ENCODE measurements around the gene AUP1. TPM values are rescaled to one million over a fixed set of nuclear protein-coding genes. Genes with fewer than 3 reads are reported as not detected.

The AUP1 gene, protein sequence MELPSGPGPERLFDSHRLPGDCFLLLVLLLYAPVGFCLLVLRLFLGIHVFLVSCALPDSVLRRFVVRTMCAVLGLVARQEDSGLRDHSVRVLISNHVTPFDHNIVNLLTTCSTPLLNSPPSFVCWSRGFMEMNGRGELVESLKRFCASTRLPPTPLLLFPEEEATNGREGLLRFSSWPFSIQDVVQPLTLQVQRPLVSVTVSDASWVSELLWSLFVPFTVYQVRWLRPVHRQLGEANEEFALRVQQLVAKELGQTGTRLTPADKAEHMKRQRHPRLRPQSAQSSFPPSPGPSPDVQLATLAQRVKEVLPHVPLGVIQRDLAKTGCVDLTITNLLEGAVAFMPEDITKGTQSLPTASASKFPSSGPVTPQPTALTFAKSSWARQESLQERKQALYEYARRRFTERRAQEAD
- total RNA-seq: 58.5 and 79.5 TPM in 2 replicates

DNA sequence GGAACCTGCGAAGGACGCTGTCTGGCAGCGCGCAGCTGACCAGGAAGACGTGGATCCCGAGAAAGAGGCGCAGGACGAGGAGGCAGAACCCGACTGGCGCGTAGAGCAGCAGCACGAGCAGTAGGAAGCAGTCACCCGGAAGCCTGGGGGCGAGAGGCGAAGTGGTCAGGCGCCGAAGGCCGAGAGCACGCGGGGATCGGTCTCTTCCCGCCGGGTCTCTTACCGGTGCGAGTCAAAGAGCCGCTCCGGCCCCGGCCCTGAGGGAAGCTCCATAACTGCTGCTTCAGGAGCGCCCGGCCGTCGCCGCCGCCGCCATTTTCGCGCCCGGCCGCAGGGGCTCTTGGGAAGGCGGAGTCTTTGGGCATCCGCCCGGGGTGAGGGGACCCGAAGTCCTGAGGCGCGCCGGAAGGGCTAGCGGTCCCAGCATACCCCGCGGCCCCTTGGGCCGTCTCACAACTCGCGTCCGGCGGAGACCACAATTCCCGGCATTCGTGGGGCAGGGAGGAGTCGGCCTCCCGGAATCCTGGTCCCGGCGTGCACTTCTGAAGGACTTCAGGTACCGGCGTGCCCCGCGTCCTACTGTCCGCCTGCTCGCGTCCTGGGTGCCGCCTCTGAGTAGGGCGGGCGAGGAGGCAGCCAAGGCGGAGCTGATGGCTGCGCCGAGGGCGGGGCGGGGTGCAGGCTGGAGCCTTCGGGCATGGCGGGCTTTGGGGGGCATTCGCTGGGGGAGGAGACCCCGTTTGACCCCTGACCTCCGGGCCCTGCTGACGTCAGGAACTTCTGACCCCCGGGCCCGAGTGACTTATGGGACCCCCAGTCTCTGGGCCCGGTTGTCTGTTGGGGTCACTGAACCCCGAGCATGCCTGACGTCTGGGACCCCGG, at the start of gene AUP1, which contains the start of gene HTRA2:
AUP1 (minus strand) TSS at position 350 of the 882 bp plus-strand sequence; CDS start at position 273, 77 bp downstream.
HTRA2 (plus strand) TSS at position 577 of the 882 bp plus-strand sequence; CDS start at position 651, 74 bp downstream.

DNA sequence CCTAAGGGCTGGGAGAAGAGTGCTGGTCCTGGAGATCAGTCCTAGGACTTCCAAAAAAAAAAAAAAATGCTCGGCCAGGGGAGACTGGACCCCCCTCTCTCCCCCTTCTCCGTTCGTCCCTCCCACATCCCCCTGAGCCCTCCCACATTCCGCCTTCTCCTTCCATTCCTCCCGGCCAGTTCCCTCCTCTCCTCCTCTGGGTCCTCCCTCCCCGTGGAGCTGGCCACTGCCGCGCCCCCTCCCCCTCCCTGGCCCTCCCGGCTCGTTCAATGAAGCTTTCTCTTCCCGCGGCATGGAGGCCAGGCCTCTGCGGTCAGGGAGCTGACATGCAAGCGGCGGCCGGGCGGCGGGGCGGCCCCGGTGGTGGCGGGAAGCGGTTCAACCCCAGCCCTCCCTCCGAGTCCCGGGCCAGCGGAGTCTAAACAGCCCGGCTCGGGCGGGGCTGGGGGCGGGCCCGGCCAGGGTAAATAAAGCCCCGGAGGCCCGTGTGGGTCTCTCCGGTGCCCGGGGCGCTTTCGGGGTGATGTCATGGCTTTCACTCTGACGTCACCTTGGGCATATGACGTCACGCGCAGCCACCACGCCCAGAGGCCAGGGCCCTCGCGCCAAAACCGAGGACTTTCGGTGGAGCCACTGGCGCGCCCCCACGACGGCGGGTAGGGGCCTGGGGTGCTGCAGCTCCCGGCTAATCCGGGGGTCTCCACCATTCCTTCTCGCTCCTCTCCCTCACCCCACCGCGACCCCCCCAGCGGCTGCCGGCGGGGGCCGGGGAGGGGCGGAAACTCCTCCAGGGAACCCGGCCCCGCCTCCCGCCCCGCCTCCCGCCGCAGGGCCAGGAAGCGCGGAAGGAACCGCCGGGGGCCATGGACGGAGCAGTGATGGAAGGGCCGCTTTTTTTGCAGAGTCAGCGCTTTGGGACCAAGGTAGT, 24.6 kb upstream of the AUP1 start, which contains the start of the genes DOK1 and LOXL3:
DOK1 (plus strand) TSS at position 829 of the 928 bp plus-strand sequence; CDS start at position 864, 35 bp downstream.
LOXL3 (minus strand) TSS at position 51 of the 928 bp plus-strand sequence. CDS start 1,308 bp downstream, outside the sequence.

DNA sequence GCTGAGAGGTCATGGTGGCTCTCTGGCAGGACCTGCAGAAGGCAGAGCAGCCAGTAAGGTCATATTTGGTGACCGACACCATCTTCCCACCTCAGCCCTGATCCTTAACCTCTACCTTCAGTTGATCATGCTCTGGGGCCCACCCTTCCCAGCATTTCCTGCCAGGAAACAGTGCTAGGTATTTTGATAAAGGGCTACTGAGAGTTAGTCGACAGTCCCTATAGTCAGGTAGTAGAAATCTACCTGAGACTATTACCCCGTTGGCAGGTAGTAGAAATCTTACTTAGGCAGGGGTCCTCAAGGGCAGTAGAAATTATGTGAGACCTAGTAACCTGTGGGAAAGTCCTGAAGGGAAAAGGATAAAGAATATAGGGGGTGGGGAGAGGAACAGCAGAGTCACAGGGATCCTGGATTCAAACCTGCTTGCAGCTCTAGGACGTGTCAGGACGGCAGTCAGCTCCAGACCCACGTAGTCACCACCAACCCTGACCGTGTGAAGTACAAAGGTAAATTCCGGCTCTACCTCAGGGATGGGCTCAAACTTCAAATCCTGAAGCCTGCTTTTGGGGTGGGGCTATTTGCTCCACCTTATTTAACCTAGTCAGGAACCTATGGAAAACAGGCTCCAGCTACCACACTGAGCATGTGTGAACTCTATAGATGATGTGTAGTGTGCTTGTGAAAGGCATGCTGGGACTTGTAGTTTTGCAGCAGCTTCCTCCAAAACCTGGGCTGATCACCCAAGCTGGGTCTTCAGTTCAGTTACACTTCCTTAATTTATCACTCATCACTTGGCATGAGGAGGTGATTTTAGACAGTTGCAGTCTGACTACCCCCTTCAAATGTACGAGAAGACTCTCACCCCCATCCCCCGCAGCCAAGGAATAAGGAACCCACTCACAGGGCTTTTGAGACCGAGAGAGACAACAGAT, 3.5 kb downstream of the AUP1 start, which contains the start of gene DQX1:
DQX1 (minus strand) TSS at position 515 of the 932 bp plus-strand sequence; CDS start at position 13, 502 bp downstream.

DNA sequence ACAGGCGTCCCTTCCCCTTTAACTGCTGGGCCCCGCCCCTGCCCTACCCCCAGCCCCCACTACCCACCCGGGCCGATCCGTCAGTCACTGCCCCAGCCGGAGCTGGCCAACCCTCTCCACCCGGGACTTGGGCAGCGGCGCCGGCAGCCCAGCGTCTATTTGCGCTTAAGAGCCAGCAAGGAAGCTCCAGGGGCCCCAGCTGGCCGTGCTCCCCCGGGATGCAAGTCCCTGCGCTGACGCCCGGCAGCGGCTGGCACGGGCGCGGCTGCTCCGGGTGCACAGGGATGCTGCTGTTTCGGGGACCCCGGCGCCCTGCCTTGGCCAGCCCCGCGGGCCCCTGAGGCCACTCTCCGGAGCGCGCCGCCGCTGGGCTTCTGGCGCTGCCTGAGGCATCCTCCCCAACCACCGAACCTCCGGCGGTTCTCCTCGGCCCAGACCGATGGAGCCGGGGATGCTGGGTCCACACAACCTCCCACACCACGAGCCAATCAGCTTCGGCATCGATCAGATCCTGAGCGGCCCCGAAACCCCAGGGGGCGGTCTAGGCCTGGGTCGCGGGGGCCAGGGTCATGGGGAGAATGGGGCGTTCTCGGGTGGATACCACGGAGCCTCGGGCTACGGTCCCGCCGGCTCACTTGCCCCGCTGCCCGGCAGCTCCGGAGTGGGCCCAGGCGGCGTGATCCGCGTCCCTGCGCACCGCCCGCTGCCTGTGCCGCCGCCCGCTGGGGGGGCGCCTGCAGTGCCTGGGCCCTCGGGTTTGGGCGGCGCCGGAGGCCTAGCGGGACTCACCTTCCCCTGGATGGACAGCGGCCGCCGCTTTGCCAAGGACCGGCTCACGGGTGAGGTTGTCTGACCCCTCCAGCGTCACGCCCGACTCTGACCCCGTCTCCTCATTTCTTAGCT, 14.9 kb downstream of the AUP1 start, which contains the start of gene TLX2:
TLX2 (plus strand) TSS at position 83 of the 903 bp plus-strand sequence; CDS start at position 440, 357 bp downstream.

DNA sequence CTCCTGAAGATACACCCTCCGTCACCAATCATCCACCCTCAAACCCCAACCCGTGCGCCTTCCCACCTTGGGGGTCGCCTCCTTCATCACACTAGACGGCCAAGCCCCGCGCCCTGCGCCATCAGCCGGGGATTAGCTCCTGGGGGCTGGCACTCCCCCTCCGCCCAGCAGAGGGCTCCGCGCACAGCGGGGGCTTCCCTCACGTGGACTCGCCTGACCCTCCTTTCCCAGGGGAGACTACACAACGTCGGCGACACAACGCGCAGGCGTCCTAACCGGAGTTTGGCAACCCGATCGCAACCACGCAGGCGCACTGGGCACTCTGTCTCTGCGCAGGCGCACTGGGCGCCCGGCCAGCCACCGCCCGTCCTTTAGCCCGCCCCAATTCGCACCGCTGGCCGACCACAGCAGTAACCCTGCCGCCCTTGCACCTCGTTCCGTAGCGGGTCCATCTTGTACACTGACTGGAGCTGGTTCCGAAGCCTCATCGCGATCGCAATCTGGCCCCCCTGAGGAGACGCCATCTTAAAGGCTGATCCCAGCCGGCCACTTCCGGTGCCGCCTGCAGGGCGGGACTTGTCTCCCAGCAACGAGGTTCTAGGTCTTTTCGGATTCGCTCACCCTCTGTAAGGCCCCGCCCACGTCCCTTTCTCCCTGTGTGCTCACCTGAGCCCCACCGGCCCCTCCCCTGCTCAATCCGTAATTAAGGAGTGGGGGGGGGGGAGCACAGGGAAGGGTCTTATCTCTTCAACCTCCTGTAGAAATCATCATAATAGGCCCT, 22.2 kb downstream of the AUP1 start, which contains the start of gene PCGF1:
PCGF1 (minus strand) TSS at position 551 of the 781 bp plus-strand sequence; CDS start at position 524, 27 bp downstream.

DNA sequence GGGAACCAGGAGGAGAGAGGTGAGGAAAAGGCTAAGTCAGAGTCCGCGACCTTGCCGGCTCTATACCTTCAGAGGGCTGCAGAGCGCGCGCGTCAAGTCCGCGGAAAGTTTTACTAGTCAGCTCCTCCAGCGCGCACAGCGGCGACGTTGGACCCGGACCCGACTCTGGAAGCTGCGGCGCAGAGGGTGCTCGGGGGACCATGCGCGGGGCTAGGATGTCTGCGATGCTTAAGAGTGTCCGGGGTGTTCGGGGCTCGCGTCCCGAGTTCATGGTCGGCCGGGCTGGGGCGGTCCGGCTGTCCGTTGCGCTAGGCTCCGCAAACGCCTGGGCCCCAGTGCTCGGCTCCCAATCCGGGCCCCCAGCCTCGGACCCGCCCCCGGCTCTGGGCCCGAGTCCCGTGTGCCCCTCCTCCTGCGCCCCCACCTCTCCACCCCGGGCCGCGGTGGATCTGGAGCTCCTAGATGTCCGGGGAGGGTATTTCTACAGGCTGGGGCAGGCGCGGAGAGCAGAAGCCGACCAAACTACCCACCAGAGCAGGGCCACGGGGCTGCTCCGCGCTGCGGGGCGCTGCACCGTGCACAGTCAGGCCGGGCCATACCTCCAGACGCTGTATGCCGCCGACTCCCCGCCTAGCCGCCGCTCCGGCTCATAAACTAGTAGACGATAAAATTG, 30.1 kb downstream of the AUP1 start, which contains the start of gene LBX2:
LBX2 (minus strand) TSS at position 337 of the 673 bp plus-strand sequence; CDS start at position 271, 66 bp downstream.

DNA sequence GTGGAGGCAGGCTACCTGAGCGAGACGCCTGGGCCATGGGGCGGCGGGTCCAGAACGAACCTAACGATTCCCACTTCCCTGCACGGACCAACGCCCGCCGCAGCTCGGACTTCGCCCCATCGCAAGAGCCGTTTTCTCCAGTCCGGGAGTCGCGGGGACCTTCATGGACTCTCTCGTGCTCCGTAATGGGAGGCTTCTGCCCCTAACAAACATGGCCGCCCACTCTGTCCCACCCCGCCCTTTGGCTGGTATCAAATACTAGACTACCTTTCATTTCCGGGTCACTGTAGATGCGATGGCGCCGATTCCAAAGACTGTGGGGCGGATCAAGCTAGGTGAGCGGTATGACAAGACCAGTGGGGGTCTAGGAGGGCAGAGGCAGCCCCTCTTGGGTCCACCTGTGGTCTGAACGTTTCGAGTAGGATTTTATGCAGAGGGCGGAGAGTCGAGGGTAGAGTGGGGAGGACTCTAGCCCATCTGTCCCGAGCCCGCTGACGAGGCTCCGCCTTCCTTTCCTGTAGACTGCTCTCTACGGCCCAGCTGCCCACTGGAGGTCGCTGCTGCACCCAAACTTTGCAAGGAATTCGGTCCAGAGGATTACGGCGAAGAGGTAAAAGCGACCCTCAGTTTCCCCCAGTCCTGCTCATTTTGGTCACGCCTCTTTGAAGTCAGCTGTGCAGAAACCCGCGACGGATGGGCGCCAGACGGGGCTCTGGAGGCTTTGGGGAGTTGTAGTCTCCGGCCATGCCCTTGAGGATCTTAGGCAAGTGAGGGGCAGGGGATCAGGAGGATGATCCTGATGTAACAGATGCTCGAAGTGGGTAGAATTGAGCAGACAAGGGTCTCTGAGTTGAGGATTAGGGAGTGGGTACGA, 46.5 kb downstream of the AUP1 start, which contains the start of the genes CCDC142 and TTC31:
CCDC142 (minus strand) TSS at position 198 of the 874 bp plus-strand sequence; CDS start at position 37, 161 bp downstream.
TTC31 (plus strand) TSS at position 281 of the 874 bp plus-strand sequence; CDS start at position 296, 15 bp downstream.

Other genes starting within 250 kb of the AUP1 start
- gene SLC4A5, start 186.3 kb downstream of the AUP1 start, total RNA-seq: 0.16 and 0.26 TPM in 2 replicates
- gene DCTN1, start 149.4 kb downstream of the AUP1 start, total RNA-seq: 239 and 256 TPM in 2 replicates
- 0.79 and 1.4 TPM in 2 replicates for gene C2orf81, start 108.1 kb downstream of the AUP1 start, total RNA-seq
- gene WDR54, start 108.0 kb downstream of the AUP1 start, total RNA-seq: 28.6 and 30.6 TPM in 2 replicates
- gene RTKN, start 87.8 kb downstream of the AUP1 start, total RNA-seq: 17.8 and 18.1 TPM in 2 replicates
- gene INO80B, start 74.6 kb downstream of the AUP1 start, total RNA-seq: 14.2 and 30.1 TPM in 2 replicates
- gene WBP1, start 71.3 kb downstream of the AUP1 start, total RNA-seq: 79.4 and 88.0 TPM in 2 replicates
- gene MOGS, start 64.3 kb downstream of the AUP1 start, total RNA-seq: 28.0 and 33.4 TPM in 2 replicates
- 68.4 and 79.9 TPM in 2 replicates for gene MRPL53, start 57.0 kb downstream of the AUP1 start, total RNA-seq
- gene CCDC142, start 46.7 kb downstream of the AUP1 start, total RNA-seq: 15.9 and 21.0 TPM in 2 replicates
- gene TTC31, start 46.6 kb downstream of the AUP1 start, total RNA-seq: 7.6 and 9.1 TPM in 2 replicates
- gene LBX2, start 30.1 kb downstream of the AUP1 start, total RNA-seq: 3.8 and 6.4 TPM in 2 replicates
- 28.2 and 34.9 TPM in 2 replicates for gene PCGF1, start 22.0 kb downstream of the AUP1 start, total RNA-seq
- 1.4 TPM in 2 replicates for gene TLX2, start 15.3 kb downstream of the AUP1 start, total RNA-seq
- 0.16 TPM in 1 of 2 replicates, not detected in the other for gene DQX1, start 3.5 kb downstream of the AUP1 start, total RNA-seq
- gene HTRA2, start 227 bp upstream of the AUP1 start, total RNA-seq: 43.2 and 63.9 TPM in 2 replicates
- gene LOXL3, start 24.2 kb upstream of the AUP1 start, total RNA-seq: 23.6 and 30.0 TPM in 2 replicates
- 22.7 and 31.5 TPM in 2 replicates for gene DOK1, start 25.0 kb upstream of the AUP1 start, total RNA-seq
- not detected in 2 replicates for gene M1AP, start 118.6 kb upstream of the AUP1 start, total RNA-seq
- 3.3 and 4.1 TPM in 2 replicates for gene SEMA4F, start 124.5 kb upstream of the AUP1 start, total RNA-seq

Measured in bronchial smooth muscle cell (primary cell).